HG02981 (cell line): ENCODE results near the gene SYP.
A peak's percentile ranks its signal among the peaks of the same experiment; 100 is the strongest.

Experiments
- ATAC-seq: cut with Tn5 transposase; IDR thresholded peaks from one replicate; pipeline ENCODE4 v1.9.1; 2021; ENCODE audit warnings: mild to moderate bottlenecking, moderate library complexity; ENCODE audit not compliant: unreplicated experiment

Gene SYP

DNA sequence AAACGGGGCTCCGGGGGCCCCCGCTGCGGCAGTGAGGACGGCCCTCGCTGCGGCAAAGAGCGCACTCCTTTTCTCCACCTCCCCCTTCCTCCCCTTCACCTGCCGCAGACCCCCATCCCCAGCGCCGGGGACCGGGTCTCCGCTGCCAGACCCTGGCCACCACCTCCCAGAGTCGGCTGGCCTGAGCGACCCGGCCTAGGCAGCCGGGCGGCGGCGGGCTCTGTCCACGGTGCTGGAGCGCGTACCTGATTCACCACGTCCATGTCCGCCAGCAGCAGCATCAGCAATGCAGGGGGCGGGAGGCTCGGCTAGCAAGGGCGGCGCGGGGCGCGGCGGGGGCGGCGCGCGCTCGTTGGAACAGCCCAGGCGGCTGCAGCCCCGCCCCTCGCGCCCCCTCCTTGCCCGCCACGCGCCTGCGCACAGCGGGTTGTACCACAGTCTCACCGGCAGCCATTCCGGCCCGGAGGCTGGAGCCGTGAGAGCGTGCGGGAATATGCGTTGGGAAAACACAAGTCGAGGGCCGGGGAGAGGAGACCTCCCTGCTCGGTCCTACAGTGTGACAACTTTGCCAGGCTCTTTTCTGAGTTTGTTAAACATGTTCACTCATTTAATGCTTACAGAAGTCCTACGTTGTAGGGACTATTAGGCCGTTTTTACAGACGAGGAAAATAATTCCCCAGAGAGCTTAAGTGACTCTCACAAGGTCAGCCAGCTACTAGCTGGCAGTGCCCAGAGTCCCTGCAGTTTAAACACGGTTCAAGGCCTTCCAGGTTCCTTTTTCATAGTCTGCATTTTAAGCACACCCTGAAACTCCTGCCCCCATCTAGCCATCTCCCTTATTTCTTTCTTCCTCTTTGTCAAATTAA lies at the start of gene SYP:
Gene SYP (minus strand): TSS at position 288 of the 866 bp plus-strand sequence. CDS start 7 bp downstream, at position 281.
- ATAC-seq = peak; percentile 97

DNA sequence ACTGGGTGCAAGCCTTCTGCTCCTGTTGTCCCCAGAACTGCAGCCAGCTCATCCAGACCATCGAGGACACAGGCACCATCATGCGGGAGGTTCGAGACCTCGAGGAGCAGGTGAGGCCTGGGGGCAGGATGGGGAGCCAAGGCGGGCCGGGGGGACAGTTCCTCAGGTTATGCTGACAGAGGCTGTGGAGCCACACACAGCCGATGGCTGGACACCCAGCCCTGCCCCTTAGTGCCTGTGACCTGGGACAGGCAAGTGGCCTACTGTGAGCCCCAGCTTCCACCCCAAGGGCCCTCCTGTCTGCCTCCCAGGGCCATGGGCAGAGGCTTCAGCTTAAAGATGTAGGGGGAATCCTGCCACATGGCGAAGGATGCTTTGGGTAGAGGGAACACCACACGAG lies 49.6 kb upstream of the SYP start:
- no peak for ATAC-seq

DNA sequence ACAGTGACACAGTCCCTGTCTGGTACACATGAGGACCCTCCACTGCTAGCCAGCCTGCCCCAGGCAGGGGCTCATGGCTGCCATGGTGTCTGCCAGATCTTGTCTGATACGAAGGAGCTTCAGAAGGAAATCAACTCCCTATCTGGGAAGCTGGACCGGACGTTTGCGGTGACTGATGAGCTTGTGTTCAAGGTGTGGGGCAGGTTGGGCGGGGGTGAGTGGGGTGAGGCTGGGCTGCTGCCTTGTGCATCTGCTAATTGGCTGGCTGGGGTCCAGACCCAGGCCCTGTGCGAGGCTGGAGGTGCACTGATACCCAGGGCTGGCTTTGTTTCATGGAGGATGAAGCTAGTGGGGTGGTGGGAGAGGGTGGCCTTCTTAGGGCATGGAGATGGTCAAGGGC lies 49.1 kb upstream of the SYP start:
- no peak for ATAC-seq

DNA sequence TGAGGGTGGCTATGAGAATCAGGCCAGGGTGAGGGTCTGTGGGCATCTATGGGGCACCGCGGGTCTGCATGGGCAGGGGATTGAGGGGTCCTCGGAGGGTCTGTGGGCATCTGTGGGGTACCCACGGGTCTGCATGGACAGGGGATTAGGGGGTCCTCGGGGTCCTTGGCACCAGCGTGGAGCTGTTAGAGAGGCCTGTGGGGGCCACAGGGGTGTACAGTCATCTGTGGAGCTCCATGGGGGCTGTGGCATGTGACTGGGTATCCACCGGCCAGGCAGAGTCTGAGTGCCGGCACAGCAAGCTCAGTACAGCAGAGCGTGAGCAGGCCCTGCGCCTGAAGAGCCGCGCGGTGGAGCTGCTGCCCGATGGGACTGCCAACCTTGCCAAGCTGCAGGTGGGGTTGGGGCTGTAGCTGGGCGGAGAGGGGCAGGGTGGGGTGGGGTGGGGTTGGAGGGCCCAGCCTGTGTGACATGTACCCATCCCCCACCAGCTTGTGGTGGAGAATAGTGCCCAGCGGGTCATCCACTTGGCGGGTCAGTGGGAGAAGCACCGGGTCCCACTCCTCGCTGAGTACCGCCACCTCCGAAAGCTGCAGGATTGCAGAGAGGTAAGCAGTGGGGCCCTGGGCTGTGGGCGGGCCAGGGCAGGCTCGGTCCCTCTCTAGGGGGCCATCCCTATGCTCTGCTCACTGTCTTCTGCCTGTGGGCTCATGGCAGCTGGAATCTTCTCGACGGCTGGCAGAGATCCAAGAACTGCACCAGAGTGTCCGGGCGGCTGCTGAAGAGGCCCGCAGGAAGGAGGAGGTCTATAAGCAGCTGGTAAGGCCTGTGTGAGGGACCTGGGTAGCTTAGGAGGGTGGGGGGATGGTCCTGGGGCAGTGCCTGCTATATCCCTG lies 48.2 kb upstream of the SYP start:
- no peak for ATAC-seq

DNA sequence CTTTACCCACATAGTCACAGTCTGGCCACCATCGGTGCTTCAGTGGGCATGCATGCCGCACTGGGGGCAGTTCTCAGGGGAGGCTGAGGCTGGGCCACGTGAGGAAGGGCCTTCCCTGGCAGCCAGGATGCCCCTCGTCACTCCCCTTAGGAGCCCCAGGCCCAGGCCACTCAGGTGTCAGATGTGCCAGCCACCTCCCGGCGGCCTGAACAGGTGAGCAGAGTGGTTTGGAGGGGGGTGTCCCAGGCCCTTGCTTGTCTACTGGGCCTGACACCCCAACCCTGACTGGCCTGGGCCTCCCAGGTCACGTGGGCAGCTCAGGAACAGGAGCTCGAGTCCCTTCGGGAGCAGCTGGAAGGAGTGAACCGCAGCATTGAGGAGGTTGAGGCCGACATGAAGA lies 47.4 kb upstream of the SYP start:
- no peak for ATAC-seq

DNA sequence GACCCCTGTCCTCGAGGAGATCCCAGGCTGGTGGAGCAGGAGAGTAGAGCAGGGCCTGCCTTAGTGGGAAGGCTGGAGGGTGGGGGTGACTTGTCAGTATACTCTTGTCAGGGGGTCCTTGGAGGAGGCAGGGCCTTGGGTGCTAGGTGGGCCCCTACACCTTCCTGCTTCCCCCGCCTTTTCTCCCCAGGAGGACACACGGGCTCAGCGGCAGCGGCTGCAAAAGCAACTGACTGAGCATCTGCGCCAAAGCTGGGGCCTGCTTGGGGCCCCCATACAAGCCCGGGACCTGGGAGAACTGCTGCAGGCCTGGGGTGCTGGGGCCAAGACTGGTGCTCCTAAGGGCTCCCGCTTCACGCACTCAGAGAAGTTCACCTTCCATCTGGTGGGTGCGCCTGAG lies 46.5 kb upstream of the SYP start:
- ATAC-seq = no peak

DNA sequence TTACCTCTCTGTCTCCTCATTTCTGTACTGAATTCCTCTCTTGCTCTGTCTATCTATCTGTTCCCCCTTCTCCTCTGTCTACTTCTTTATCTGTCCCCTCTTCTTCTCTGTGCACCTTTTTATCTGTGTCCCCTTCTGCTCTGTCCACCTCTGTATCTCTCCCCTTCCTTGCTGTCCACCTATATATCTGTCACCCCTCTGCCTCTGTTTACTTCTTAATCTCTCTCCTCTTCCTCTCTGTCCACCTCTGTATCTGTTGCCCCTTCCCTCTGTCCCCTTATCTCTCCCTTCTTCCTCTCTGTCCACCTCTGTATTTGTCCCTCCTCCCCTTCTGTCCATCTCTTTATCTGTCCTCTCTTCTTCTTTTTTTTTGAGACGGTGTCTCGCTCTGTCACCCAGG lies 44.2 kb upstream of the SYP start:
- no peak for ATAC-seq

DNA sequence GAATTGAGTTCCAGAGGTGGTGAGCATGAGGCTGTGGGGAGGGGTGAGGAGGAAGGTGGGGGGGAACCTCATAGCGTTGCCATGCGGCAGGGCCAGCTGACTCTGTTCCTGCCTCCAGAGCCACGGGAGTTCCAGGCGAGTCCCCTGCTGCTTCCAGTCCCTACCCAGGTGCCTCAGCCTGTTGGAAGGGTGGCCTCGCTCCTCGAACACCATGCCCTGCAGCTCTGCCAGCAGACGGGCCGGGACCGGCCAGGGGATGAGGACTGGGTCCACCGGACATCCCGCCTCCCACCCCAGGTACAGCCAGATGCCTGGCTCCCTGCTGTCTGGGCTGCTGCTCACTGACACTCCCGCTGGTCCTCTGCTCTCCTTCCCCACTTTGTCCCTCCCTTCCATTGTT lies 43.2 kb upstream of the SYP start:
- no peak for ATAC-seq

DNA sequence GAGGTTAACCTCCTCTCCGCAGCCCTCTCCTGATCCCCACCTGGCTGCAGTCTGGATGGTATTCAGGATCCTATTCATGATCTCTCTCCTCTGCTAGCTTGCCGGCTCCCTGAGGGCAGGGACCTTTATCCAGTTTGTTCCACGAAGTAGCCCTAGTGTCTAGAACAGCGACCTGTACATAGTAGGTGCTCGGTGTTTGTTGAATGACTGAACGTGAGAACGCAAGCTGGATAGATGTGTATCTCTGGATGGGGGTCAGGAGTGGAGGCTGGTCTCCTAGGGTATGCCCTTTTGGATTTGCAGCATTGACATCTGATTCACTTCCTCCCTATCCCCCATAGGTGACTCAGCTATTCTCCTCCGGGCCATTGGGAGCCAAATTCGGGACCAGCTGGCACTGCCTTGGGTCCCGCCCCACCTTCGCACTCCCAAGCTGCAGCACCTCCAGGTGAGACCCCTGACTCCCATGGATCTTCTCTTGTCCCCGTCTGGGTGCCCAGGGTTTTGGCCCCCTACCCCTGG lies 42.6 kb upstream of the SYP start:
- no peak for ATAC-seq

DNA sequence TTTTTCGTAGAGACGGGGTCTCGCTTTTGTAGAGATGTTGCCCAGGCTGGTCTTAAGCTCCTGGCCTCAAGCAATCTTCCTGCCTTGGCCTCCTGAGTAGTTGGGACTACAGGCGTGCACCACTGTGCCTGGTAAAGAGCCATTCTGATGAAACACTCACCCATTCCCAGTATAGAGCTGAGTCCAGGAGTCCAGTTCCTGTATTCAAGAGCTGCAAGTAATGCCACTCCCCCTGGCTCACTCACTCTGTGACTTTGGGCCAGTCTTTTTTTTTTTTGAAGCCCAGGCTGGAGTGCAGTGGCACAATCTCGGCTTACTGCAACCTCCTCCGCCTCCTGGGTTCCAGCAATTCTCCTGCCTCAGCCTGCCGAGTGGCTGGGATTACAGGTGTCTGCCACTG lies 38.7 kb upstream of the SYP start:
- no peak for ATAC-seq

DNA sequence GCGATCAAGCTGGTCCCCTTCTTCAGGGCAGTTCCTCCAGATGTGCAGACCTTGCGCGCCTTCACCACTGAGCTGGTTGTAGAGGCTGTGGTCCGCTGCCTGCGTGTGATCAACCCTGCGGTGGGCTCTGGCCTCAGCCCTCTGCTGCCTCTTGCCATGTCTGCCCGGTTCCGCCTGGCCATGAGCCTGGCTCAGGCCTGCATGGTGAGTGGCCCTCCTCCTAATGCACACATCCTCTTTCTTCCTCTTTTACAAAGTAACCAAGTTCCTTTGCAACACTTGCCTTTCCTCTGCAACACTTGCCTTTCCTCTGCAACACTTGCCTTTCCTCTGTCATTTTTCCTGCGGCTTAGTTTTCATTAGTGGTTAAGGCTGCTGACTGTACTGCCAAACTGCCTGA lies 37.1 kb upstream of the SYP start:
- ATAC-seq = no peak

DNA sequence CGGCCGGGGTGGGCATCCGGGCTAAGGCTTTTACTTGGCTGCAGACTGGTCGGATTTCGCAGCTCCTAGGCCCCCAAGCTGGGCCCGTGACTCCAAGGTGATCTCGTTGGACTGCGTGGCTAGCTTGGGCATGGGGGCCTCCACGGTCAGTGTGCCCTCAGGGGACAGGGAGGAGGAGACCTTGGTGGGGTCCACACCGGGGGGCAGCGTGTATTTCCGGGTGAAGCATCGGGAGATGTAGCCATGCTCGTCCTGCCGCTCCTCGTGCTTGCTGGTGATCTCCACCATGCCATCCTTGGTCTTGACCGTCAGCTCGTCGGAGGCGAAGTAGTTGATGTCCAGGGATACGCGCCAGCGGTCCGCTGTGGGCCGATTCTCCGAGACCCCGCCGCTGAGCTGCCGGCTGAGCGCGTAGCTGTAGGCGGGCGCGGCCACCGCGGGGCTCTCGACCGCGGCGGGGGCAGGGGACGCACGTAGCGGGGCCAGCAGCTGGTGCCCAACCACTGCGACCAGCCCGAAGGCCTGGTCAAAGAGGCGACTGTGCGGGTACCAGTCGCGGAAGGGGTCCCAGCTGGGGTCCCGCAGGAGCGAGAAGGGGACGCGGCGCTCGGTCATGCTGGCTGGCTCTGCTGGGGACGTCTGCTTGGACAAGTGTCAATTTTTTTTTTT lies 34.0 kb upstream of the SYP start:
- no peak for ATAC-seq

DNA sequence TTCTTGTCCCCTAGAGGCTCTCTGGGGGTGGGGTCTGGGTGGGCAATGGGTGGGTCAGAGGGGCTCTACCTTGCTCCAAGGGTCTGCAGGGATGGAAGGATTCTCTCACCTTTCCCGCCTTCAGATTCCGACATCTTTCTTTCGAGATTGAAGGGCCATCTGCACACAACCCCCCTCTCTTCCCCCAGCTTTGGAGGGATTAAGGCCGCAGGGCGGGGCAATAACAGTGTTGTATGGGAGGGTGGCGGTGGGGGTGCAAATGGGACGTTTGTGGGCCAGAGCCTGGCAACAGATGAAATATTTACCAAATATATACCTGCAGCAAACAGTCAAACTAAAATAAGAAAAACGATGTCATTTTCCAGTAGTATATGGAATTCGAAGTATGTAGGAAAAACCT lies 33.2 kb upstream of the SYP start, which contains the start of gene CACNA1F:
Gene CACNA1F (minus strand): TSS at position 165 of the 400 bp plus-strand sequence. CDS start 31 bp downstream, at position 134.
- no peak for ATAC-seq

DNA sequence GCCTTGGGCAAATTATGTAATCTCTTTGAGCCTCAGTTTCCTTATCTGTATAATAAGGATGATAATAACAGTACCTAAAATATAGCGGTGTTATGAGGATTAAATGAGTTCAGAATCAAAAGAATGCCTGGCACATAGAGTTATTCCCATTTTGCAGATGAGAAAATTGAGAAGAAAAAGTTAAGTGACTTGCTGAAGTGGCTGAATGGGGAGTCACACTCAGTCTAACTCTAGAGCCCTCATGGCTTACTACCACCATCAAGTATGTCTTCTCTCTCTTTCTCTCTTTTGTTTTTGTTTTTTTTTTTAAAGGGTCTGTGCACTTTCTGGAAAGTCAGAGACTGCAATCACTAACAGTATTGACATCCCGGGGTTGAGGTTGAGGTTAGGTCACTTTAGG lies 32.5 kb upstream of the SYP start:
- no peak for ATAC-seq

DNA sequence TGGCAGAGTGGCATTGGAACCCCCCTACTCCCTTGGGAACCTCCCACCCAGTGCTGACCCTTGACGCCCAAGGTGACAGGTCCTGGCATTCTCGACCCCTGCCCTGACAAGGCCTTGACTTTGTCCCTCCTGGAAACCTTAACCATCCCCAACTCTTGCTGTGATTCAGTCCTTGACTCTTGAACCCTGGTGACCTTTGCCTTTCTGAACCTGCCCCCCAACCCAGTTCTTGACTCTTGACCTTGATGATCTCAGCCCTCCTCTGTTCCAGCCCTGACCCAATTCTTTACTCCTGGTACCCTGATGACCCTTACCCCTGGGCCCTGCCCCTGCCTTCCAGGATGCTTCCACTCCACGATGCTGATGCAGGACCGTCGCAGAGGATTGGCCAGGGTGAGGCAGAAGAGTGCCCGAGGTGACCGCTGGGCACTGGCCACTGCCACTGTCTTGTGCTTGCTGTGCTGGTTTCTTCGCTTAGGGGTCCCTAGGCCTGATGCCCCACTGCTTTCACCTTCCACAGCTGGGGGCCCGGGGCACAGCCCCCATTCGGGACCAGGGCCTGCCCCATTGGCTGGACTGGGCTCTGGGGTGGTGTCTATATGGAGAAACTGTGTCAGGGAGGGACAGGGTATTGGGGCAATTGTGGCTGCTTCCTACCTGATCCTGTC lies 31.5 kb upstream of the SYP start:
- ATAC-seq = no peak

DNA sequence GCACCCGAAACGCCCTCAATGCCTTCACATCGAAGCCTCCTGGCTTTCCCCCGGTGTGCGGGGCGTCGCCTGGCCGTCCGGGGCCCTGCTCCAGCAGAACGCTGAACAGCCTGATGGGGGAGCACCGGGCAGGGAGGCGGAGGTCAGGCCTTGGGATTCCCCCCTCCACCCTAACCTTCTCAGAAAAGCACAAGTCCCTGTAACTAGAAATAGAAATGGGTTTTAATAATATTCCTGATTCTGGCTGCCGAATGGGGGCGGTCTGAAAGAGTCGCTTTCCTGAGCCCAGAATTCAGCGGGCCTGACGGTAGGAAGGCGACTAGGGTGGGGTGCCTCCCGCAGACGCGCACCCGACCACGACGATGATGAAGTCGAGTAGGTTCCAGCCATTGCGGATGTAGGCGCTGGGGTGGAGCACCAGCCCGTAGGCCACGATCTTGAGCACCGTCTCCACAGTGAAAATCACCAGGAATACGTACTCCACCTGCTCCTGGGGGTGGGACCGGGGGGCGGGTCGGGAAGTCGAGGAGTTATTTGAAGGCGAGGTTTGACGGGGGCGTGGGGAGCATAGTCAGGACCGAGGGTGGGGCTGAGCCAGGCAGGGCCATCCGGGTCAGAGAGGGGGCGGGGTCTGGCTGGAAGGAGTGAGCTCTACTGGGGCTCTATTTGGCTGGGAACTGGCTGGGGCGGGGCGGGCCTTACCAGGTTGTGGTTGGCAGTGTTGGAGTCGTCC lies 30.7 kb upstream of the SYP start:
- peak; percentile 52 for ATAC-seq

DNA sequence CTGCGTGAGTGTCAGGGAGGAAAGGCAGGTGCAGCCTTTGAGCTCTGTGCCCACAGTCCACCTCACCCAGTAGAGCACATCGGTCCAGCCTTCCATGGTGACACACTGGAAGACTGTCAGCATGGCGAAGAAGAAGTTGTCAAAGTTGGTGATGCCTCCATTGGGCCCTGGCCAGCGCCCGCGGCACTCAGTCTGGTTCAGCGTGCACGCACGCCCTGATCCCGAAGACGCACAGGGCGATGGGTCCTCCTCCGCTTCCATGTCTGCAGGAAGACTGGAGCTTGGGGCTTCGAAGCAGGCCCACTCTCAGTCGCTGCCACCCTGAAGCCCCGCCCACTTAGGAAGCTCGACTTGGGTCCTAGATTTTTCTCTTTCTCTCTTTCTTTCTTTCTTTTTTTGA lies 28.2 kb upstream of the SYP start:
- no peak for ATAC-seq

DNA sequence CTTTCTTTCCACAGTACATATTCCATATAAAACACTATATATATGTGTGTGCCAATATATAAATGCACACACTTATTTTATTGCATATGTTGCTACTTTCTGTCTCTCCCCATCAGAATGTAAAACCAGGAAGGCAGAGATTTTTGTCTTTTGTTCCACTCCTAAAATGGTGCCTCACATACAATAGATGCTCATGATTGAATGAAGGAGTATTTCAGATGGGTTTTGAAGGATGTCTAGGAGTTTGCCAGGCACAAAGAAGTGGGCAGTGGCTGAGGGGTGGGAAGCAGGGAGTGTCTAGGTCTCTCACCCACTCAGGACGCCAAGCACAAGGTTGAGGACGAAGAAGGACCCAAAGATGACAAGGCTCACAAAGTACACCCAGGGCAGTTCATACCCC lies 27.7 kb upstream of the SYP start:
- ATAC-seq = no peak

DNA sequence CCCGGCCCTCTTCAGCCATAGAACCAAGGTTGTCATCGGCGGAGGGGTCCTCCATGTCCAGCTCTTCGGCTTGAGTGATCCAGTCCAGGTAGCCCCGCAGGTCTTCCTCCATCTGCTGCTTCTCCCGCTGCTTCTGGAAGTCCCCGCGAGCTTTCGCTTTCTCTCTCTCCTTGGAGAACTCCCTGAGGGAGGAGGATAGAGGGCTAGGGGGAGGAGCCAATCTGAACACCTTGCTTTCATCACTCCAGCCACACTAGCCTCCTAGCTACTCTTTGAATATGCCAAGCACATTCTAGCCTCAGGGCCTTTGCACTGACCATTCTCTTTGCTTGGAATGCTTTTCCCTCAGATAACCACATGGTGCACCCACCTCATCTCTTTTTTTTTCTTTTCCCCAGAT lies 27.0 kb upstream of the SYP start:
- ATAC-seq = no peak

DNA sequence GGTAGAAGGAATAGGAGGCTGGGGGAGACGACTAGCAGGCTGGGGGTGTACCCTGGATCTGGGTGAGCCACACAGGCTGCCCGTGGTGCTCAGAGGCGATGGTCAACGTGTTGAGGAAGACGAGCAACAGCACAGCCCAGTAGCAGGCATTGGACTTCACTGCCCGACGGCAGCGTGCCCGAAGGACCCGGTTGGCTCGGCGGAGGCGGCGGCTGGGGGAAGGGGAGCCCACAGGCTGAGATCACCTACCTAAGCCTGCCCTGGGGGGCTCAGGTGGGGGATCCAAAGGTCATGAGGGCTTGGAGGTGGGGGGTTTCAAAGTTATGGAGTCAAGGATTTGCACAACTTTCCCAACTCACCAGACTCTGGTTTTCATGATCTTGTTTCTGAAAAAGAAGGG lies 25.9 kb upstream of the SYP start:
- no peak for ATAC-seq
